Retinal pigment epithelial cell (primary cell): ENCODE results near the gene DAB2IP.
A peak's percentile ranks its signal among the peaks of the same experiment; 100 is the strongest.

Source experiments
- DNase-seq: peaks from one replicate; pipeline ENCODE4 v3.0.0-alpha.2; 2010; ENCODE audit warnings: low read depth
- H3K4me3 ChIP-seq: 2 replicates; pipeline ENCODE4 v1.5.1; 2011; ENCODE audit warnings: mild to moderate bottlenecking, low read length, control low read depth, moderate library complexity
- CTCF ChIP-seq: conservative IDR thresholded peaks from 2 replicates; pipeline ENCODE4 v1.5.1; 2011; ENCODE audit warnings: low read depth, low read length, control low read depth, inconsistent platforms

Gene DAB2IP

GRCh38 chr9:121748727-121749423 is 97.4 kb downstream of the DAB2IP start:
- no peak for DNase-seq
- no peak for TF ChIP-seq CTCF
- H3K4me3 ChIP-seq: no peak overlapping the region

- no peak overlapping the region for H3K4me3 ChIP-seq
- no peak for DNase-seq
- TF ChIP-seq CTCF: no peak
Measured at GRCh38 chr9:121749614-121750013, 98.2 kb downstream of the DAB2IP start.

GRCh38 chr9:121750259-121750714 is 98.9 kb downstream of the DAB2IP start:
- H3K4me3 ChIP-seq: no peak overlapping the region
- no peak for TF ChIP-seq CTCF
- DNase-seq: no peak

GRCh38 chr9:121750715-121751623 is 99.5 kb downstream of the DAB2IP start:
- peak; percentile 52 for DNase-seq
- TF ChIP-seq CTCF: no peak
- no peak overlapping the region for H3K4me3 ChIP-seq

- no peak for DNase-seq
- H3K4me3 ChIP-seq: no peak overlapping the region
- no peak for TF ChIP-seq CTCF
Measured at GRCh38 chr9:121751686-121752445, 100.4 kb downstream of the DAB2IP start.

- TF ChIP-seq CTCF: no peak
- DNase-seq: no peak
- no peak overlapping the region for H3K4me3 ChIP-seq
Measured at GRCh38 chr9:121752929-121753328, 101.5 kb downstream of the DAB2IP start.
